GM12891 (cell line): Measurements from ENCODE around the gene PDGFB.

Experiments
- POLR2A ChIP-seq: IDR thresholded peaks from 2 replicates; pipeline ENCODE4 v1.6.1; 2011; ENCODE audit warnings: low read depth, low read length, control low read depth
- POLR2AphosphoS5 ChIP-seq: IDR thresholded peaks from 2 replicates; pipeline ENCODE4 v1.6.1; 2011; ENCODE audit warnings: low read depth, low read length, control low read depth
- SPI1 ChIP-seq: IDR thresholded peaks from 2 replicates; pipeline ENCODE4 v1.6.1; 2011; ENCODE audit warnings: low read depth, low read length, control low read depth

GRCh38 chr22:39215426-39216142 is 29.2 kb downstream of the PDGFB start:
- TF ChIP-seq POLR2A (no peak), POLR2AphosphoS5 (no peak), SPI1 (no peak)
